Left lung (tissue), 10 donors: ENCODE data around the gene NCBP1. TPM values are rescaled to one million over a fixed set of nuclear protein-coding genes. Genes with fewer than 3 reads are reported as not detected.

Experiments used
- ATAC-seq: fragments of 200-7000 bp; cut with Tn5 transposase; one replicate; pipeline ENCODE4 v1.9.1; 2020; ENCODE audit warnings: moderate library complexity
- DNase-seq, 4 donors: peaks; one replicate each; pipeline ENCODE4 v3.0.0-alpha.2; 2013 to 2020
- H3K27ac ChIP-seq, 2 donors: fragments of 200-600 bp; sonication (generic) in 1 of 2; one replicate each; pipeline versions ENCODE4 v1.5.0 to v1.8.0; 2020 to 2021
- H3K27me3 ChIP-seq, 2 donors: fragments of 200-600 bp; sonication (generic) in 1 of 2; one replicate each; pipeline versions ENCODE4 v1.5.0 to v1.8.0; 2020 to 2021
- H3K36me3 ChIP-seq, 2 donors: fragments of 200-600 bp; sonication (generic) in 1 of 2; one replicate each; pipeline versions ENCODE4 v1.5.0 to v1.8.0; 2020 to 2021
- H3K4me1 ChIP-seq, 2 donors: fragments of 200-600 bp; one replicate each; pipeline ENCODE4 v1.8.0; 2021
- H3K4me3 ChIP-seq, 2 donors: fragments of 200-600 bp; sonication (generic) in 1 of 2; one replicate each; pipeline versions ENCODE4 v1.5.0 to v1.8.0; 2020 to 2021; ENCODE audit warnings: mild to moderate bottlenecking in 1 of 2
- H3K9me3 ChIP-seq, 2 donors: fragments of 200-600 bp; sonication (generic) in 1 of 2; one replicate each; pipeline versions ENCODE4 v1.5.0 to v1.8.0; 2020 to 2021
- CTCF ChIP-seq, 2 donors: fragments of 200-600 bp; sonication (generic) in 1 of 2; IDR thresholded peaks; one replicate each; pipeline versions ENCODE4 v1.5.0 to v1.8.0; 2021; ENCODE audit warnings: antibody characterized with exemption in 2 of 2
- intact Hi-C, 2 donors: fragments of 100-400 bp; cut with DNase I; formaldehyde crosslinking; loops; one replicate each; pipeline versions ENCODE4 v1.11.2 to v1.14.2; 2022
- polyA plus RNA-seq, 6 donors: library from polyadenylated mRNA; unstranded; fragments of 120-200 nt; gene quantifications; one replicate each; pipeline ENCODE4 v1.2.1, GENCODE V29; 2013; ENCODE audit not compliant: insufficient read length in 6 of 6
- total RNA-seq, 2 donors: library from RNA; stranded (reverse); fragmentation: NEBNext Ultra II Directional; extraction: Animal tissue kit (Norgen Biotek cat#: 25700); gene quantifications; one replicate each; pipeline ENCODE4 v1.2.1, GENCODE V29; 2021
- donor health status: DM: no; HTN: yes; CAD: no.
- donor health status: DM: no; HTN: no; CAD: no.

Gene NCBP1
- total and polyA plus RNA-seq, 8 donors: 28.7 to 54.2 (median 49.1) TPM

DNA sequence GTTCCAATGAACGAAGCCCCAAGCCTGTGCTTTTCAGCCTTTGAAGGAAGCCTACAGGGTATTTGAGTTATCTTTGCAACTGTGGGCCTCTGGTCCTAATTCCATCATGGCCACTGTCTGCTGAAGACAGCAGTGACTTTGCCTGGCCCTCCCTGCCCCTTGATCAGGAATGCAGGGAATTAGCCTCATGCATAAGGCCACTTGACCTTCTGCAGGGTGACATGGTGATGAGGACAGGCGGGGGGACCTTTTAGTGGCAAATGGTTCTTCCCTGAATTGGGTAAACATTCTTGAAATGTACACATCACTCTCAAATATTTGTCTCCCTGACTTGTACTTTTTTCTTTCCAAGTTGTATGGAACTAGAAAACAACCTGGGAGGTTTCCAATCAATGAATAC is 88.7 kb downstream of the NCBP1 start:
- H3K27ac ChIP-seq: no peak overlapping the region
- peaks cover 0 to 30% of the 10 kb centered on the region in 2 donors for H3K27me3 ChIP-seq
- TF ChIP-seq CTCF (IDR thresholded peaks at IDR 0.05): no peak
- H3K4me1 ChIP-seq: no peaks in the 10 kb centered on the region
- no peaks in the 10 kb centered on the region for H3K9me3 ChIP-seq
- H3K36me3 ChIP-seq: no peaks in the 10 kb centered on the region
- ATAC-seq: no peak
- intact Hi-C loops: no loop called here
- DNase-seq: no peak
- H3K4me3 ChIP-seq: no peak overlapping the region

Other genes starting within 250 kb of the NCBP1 start
- gene TDRD7, start 221.7 kb upstream of the NCBP1 start, total RNA-seq: 10 to 100 TPM; 14.0 to 17.5 TPM
- 1 to 10 TPM; 6.3 to 7.7 (median 7.2) TPM for gene TDRD7, start 221.7 kb upstream of the NCBP1 start, polyA plus RNA-seq
- gene TMOD1, start 132.2 kb upstream of the NCBP1 start, total RNA-seq: 1 to 10 TPM; 2.5 to 6.0 TPM
- 1 to 10 TPM; 1.1 to 3.8 (median 2.3) TPM for gene TMOD1, start 132.2 kb upstream of the NCBP1 start, polyA plus RNA-seq
- gene TSTD2, start 453 bp upstream of the NCBP1 start, total RNA-seq: 10 to 100 TPM; 16.4 to 17.7 TPM
- gene TSTD2, start 453 bp upstream of the NCBP1 start, polyA plus RNA-seq: 10 to 100 TPM; 33.7 to 41.5 (median 36.3) TPM
- gene XPA, start 63.5 kb downstream of the NCBP1 start, total RNA-seq: 10 to 100 TPM in 1 of 2 donors, 1 to 10 TPM in 1; 9.2 to 10.3 TPM
- gene XPA, start 63.5 kb downstream of the NCBP1 start, polyA plus RNA-seq: 10 to 100 TPM; 29.5 to 36.1 (median 32.3) TPM
- gene FOXE1, start 219.4 kb downstream of the NCBP1 start, total RNA-seq: not detected
- not detected for gene FOXE1, start 219.4 kb downstream of the NCBP1 start, polyA plus RNA-seq